GF-D8 (cell line): Measurements from ENCODE around the gene SCNN1A.

ENCODE experiments used
- DNase-seq: peaks from one replicate; lab custom pipeline; 2025; lab: John Stamatoyannopoulos, UW

Gene SCNN1A

GRCh38 chr12:6334359-6334758 lies 41.0 kb downstream of the SCNN1A start:
- no peak for DNase-seq

GRCh38 chr12:6333566-6333965 lies 41.8 kb downstream of the SCNN1A start:
- no peak for DNase-seq

- DNase-seq, result no peak
These were observed 42.3 kb downstream of the SCNN1A start for GRCh38 chr12:6333029-6333428.

GRCh38 chr12:6332459-6332858 lies 42.9 kb downstream of the SCNN1A start:
- no peak for DNase-seq

- no peak for DNase-seq
These were observed 44.2 kb downstream of the SCNN1A start for GRCh38 chr12:6330999-6331714.

- DNase-seq, result no peak
These were observed 45.2 kb downstream of the SCNN1A start for GRCh38 chr12:6330192-6330591.

GRCh38 chr12:6329703-6330064 lies 45.7 kb downstream of the SCNN1A start:
- DNase-seq, result no peak

GRCh38 chr12:6328945-6329702 lies 46.2 kb downstream of the SCNN1A start:
- no peak for DNase-seq

- DNase-seq, result no peak
These were observed 47.2 kb downstream of the SCNN1A start for GRCh38 chr12:6328045-6328779.

- DNase-seq, result no peak
These were observed 47.9 kb downstream of the SCNN1A start for GRCh38 chr12:6327229-6328041.

GRCh38 chr12:6326316-6327228 lies 48.8 kb downstream of the SCNN1A start:
- DNase-seq, result no peak

GRCh38 chr12:6324936-6325750 lies 50.2 kb downstream of the SCNN1A start:
- no peak for DNase-seq

GRCh38 chr12:6323995-6324711 lies 51.2 kb downstream of the SCNN1A start:
- DNase-seq, result no peak

GRCh38 chr12:6323340-6323994 lies 51.9 kb downstream of the SCNN1A start:
- DNase-seq, result peak; percentile 64

GRCh38 chr12:6322969-6323339 lies 52.4 kb downstream of the SCNN1A start:
- no peak for DNase-seq

- no peak for DNase-seq
These were observed 53.0 kb downstream of the SCNN1A start for GRCh38 chr12:6322352-6322751.

- no peak for DNase-seq
These were observed 53.5 kb downstream of the SCNN1A start for GRCh38 chr12:6321905-6322304.

GRCh38 chr12:6319446-6319845 lies 55.9 kb downstream of the SCNN1A start:
- no peak for DNase-seq

GRCh38 chr12:6318440-6318879 lies 56.9 kb downstream of the SCNN1A start:
- no peak for DNase-seq
